NK-92 (cell line): Measurements from ENCODE around the gene GVQW3.

Experiments used
- DNase-seq: peaks from one replicate; lab custom pipeline; 2025; ENCODE audit not compliant: unreplicated experiment; lab: John Stamatoyannopoulos, UW

The GVQW3 gene

DNA sequence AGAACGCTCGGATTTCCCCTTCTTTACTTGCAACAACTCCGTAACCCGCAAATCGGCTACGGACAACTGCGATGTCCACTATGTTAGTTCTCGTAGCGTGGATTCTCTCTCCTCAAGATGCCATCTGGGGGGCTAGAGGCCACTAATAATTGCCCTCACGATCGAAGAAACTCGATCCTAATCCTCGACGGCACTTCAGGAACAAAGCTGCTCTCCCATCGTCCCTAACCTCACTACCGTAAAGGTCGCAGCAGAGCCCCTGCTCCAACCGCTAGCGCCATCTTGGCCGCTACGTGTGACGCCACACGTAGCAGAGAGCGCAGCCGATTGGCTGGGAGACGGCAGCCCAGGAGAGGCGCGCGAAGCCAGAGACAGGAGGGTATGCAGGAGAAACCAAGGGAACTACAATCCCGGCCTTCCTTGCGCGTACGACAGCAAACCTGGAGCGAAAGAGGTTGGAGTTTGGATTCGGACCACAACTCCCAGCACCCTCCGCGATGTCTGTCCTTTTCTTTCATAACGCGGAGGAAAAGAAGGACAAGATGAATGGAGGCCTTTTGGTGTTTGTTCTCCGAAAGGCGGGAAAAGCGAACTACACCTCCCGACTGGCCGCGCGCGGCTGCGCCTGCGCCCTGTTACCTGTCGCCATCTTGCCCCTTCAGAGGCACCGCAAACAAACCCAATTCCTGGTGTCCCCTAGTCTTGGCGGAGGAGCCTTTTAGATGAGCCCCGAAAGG, 63.4 kb downstream of the GVQW3 start, which contains the start of gene EMSY:
EMSY (plus strand) TSS at position 635 of the 737 bp plus-strand sequence. CDS start 1,921 bp downstream, outside the sequence.
- DNase-seq, result peak; percentile 47

DNA sequence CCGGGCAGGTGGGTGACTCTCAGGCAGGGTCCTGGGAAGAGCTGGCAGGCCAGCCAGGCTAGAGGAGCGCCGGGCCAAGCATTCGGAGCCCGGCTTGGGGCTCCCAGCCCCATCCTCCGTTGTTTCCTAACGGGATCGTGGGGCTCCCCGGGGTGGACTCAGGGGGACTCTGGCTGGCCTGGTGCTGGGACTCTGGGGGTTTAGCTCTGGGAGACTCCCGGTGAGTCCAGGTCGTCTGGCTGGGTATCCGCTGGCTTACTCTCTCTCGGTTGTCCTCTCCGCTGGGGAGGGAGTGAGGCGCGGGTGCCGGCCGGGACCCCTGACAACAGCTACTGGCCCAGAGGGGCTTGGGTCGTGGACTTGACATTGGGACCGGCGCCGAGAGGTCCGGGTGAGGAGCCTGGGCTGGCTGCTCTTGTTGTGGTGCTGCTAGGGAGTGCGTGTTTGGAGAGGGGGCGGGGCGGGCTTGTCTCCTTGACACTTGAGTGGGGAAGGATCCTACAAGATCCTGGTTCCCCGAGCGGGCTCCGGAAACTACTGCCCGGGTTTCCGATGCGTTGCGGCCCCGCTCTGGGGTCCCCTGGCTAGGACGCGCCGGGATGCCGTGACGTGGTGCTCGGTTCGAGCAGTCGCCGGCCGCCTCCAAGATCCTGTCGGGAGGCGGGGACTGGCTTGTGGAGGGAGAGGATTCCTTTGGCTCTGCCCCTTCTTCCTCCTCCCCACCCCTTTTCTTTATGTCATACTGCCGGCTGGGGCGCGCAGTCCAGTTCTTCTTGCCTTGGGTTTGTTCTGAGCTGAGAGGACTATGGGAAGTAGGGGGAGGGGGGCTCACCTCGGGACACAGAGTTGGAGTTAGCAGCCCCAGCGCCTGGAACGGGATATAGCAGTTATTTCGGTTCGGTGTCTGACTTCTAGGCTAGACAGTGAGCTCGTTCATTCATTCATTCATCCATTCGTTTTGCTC, 64.3 kb downstream of the GVQW3 start:
- DNase-seq, result no peak

DNA sequence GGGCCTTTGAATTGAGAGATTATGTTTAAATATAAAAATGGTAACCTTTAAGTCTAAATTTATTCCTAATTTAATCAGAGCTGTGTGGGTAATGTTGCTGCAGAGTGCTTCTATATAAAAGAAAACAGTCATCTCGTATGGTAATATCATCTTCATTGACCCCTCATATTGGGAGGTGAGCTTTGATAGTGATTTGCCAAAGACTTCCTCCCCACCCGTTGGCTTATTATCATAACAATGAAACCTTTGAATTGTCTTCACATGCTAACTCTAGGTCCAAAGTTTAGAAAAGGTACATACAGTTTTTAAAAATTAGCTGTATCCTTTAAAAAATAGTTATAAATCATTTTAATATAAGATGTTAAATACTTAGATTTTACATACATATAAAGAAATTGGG, 67.4 kb downstream of the GVQW3 start:
- no peak for DNase-seq

DNA sequence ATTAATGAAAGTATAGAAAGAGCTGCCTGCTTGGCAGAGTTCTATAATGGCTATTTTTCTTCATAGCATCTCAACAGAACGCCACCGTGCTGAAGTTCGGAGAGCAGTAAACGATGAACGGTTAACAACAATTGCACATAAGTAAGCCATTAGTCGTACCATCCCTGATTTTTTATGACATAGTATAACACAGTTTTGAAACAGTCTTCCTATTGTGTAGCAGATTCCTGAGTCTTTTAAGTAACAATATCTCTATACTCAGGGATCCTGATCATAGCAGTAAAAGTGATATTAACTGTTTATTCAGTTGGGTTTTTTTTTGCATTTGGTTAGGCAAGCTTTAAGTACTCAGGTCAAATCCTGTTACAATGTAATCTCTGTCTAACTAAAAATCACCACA, 72.1 kb downstream of the GVQW3 start:
- no peak for DNase-seq

DNA sequence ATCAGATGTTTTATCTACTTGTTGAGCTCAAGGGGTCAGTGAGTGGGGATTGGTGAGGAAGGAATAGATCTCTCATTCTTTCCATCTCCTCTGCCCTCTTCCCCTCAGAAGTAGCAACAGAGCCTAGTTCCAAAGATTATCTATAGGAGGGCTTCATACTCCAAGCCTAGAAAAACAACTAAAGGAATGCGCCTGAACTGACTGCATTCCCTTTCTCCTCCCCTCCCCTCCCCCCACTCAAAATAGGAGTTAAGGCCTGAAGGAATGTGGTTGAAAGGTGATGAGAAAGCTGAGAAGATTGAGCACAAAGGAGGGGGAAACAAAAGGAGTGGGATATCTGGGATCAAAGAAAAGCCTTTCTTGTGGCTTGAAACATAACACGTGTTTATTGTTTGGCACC, 74.2 kb downstream of the GVQW3 start:
- DNase-seq, result no peak

DNA sequence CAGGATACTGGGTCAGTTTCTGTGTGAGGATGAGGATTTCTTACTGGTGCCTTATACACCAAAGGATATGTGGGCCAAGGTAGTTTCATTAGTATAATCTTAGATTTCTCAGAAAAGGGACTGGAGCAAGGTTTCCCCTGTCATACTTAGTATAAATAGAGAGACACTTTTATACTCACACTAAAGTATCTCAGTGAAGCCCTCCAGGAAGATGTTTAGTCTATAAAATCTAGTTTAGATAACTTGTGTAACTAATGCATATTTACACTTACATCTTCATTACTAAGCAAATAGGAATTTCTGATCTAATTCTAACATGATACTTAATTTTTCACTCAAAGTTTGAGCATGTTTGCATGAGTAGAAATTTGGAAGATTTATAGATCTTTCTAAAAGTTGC, 74.8 kb downstream of the GVQW3 start:
- DNase-seq, result no peak

DNA sequence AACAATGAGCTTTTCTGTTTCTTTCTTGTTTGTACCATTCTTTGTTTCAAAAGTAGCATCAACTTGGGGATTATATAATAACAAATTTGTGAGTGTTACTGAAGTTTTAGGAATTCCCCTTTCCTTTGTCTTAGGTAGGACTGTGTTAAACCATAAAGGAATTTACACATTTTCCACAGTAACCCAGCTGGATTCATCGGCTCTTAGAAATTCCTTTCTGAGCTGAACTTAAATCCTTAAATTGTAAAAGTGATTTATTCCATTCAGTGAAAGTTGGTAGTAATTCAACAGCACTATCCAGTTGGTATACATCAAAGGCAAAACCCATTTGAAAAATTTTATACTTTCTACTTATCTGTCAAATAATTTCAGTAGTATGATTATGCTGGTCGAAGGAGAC, 75.4 kb downstream of the GVQW3 start:
- no peak for DNase-seq
